ENCODE results near the gene EGR1.

GRCh38 chr5:138471052-138471361, 5.7 kb downstream of the EGR1 start:
- TF ChIP-seq CTCF (IDR thresholded peaks at IDR 0.05) (no peak), EZH2 (IDR thresholded peaks at IDR 0.05; ENCODE audit: borderline replicate concordance, insufficient read depth, low read depth, low read length, poor library complexity, severe bottlenecking) (no peak)

Data from B cell (primary cell).